HepG2 (cell line): Measurements from ENCODE around the gene SPAG7. TPM values are rescaled to one million over a fixed set of nuclear protein-coding genes. Genes with fewer than 3 reads are reported as not detected.

Experiments
- CEBPB ChIP-seq: IDR thresholded peaks from 2 replicates; pipeline ENCODE4 v1.6.1; 2011; ENCODE audit warnings: low read depth, low read length, improper control_type of control experiment, borderline replicate concordance
- CEBPG ChIP-seq: IDR thresholded peaks from 2 replicates; pipeline ENCODE4 v1.6.1; 2016
- FOXJ3 ChIP-seq: sonication (generic); formaldehyde crosslinking; IDR thresholded peaks from 2 replicates; pipeline ENCODE4 v1.4.0; 2020; ENCODE audit warnings: missing genetic modification reagents, mild to moderate bottlenecking, borderline replicate concordance
- GPN1 ChIP-seq: sonication (generic); formaldehyde crosslinking; IDR thresholded peaks from 2 replicates; pipeline ENCODE4 v1.5.1; 2020; ENCODE audit warnings: missing genetic modification reagents, borderline replicate concordance
- MTA3 ChIP-seq: sonication (generic); formaldehyde crosslinking; IDR thresholded peaks from 2 replicates; pipeline ENCODE4 v1.4.0; 2020; ENCODE audit warnings: missing genetic modification reagents
- POLR2G ChIP-seq: fragments of 200-400 bp; formaldehyde crosslinking; IDR thresholded peaks from 2 replicates; pipeline ENCODE4 v1.6.1; 2018; ENCODE audit warnings: mild to moderate bottlenecking, low read depth, low read length, moderate library complexity
- RFX3 ChIP-seq: IDR thresholded peaks from 2 replicates; pipeline ENCODE4 v1.6.1; 2016; ENCODE audit warnings: missing biosample characterization, missing genetic modification reagents
- ZFX ChIP-seq: sonication (generic); formaldehyde crosslinking; IDR thresholded peaks from 2 replicates; pipeline ENCODE4 v1.4.0; 2020; ENCODE audit warnings: mild to moderate bottlenecking, low read depth, missing genetic modification reagents, moderate library complexity
- ZIK1 ChIP-seq: sonication (generic); formaldehyde crosslinking; IDR thresholded peaks from 2 replicates; pipeline ENCODE4 v1.5.0; 2020; ENCODE audit warnings: mild to moderate bottlenecking, low read depth, missing genetic modification reagents, borderline replicate concordance
- ZNF10 ChIP-seq: sonication (generic); formaldehyde crosslinking; IDR thresholded peaks from 2 replicates; pipeline ENCODE4 v1.4.0; 2020; ENCODE audit warnings: mild to moderate bottlenecking, low read depth, missing genetic modification reagents, borderline replicate concordance
- ZNF432 ChIP-seq: sonication (generic); formaldehyde crosslinking; IDR thresholded peaks from 2 replicates; pipeline ENCODE4 v1.5.0; 2020; ENCODE audit warnings: missing genetic modification reagents, mild to moderate bottlenecking, borderline replicate concordance
- ZNF607 ChIP-seq: sonication (generic); formaldehyde crosslinking; IDR thresholded peaks from 2 replicates; pipeline ENCODE4 v1.5.1; 2020; ENCODE audit warnings: missing genetic modification reagents, mild to moderate bottlenecking, borderline replicate concordance
- polyA plus RNA-seq, 8 experiments: library from polyadenylated mRNA; depleted of rRNA in 3 of 8; stranded (reverse) in 7 of 8; unstranded in 1 of 8; fragments of >200 nt; fragmentation: Illumina TruSeq in 4 of 8; extraction: Trizol in 4 of 8; gene quantifications; 2 replicates each; pipeline versions ENCODE4 v1.2.1 to v1.2.3, GENCODE V29; 2011 to 2016; ENCODE audit warnings: low read depth in 4 of 8, missing spikeins in 1 of 8, mixed read lengths in 1 of 8; ENCODE audit not compliant: insufficient read depth in 1 of 8
- total RNA-seq, 5 experiments: library from RNA; depleted of rRNA; stranded (reverse); fragments of >200 nt; fragmentation: Illumina TruSeq; extraction: Trizol; gene quantifications; 2 replicates each; pipeline ENCODE4 v1.2.3, GENCODE V29; 2016; ENCODE audit warnings: low read depth in 1 of 5
- TF ChIP-seq, protein P1 (sequence below): sonication (generic); formaldehyde crosslinking; IDR thresholded peaks from 2 replicates; pipeline ENCODE4 v1.5.0; 2020; ENCODE audit warnings: mild to moderate bottlenecking, missing genetic modification reagents
- TF ChIP-seq, protein P2 (sequence below): sonication (generic); formaldehyde crosslinking; IDR thresholded peaks from 2 replicates; pipeline ENCODE4 v1.8.1; 2023; ENCODE audit warnings: mild to moderate bottlenecking, missing genetic modification reagents
- TF ChIP-seq, protein P3 (sequence below): sonication (generic); formaldehyde crosslinking; IDR thresholded peaks from 2 replicates; pipeline ENCODE4 v1.5.0; 2020; ENCODE audit warnings: mild to moderate bottlenecking, missing genetic modification reagents, moderate library complexity
- TF ChIP-seq, protein P4 (sequence below): sonication (generic); formaldehyde crosslinking; conservative IDR thresholded peaks from 2 replicates; pipeline ENCODE4 v1.8.0; 2022; ENCODE audit warnings: low read depth, missing genetic modification reagents
- TF ChIP-seq, protein P5 (sequence below): sonication (generic); formaldehyde crosslinking; IDR thresholded peaks from 2 replicates; pipeline ENCODE4 v1.4.0; 2020; ENCODE audit warnings: mild to moderate bottlenecking, missing genetic modification reagents
- TF ChIP-seq, protein P6 (sequence below), 2 experiments: fragments of 450-650 bp in 1 of 2; sonication (generic) in 1 of 2; formaldehyde crosslinking; IDR thresholded peaks; 2 replicates each; pipeline versions ENCODE4 v1.5.0 to v1.8.0; 2020 to 2022; ENCODE audit warnings: mild to moderate bottlenecking in 1 of 2, missing genetic modification reagents in 1 of 2

Gene SPAG7
- total and polyA plus RNA-seq, 2 of the 13 experiments (the other 11 are each of a cell fraction or from before 2014, with no cell fraction given) = 51.0 to 59.0 TPM

DNA sequence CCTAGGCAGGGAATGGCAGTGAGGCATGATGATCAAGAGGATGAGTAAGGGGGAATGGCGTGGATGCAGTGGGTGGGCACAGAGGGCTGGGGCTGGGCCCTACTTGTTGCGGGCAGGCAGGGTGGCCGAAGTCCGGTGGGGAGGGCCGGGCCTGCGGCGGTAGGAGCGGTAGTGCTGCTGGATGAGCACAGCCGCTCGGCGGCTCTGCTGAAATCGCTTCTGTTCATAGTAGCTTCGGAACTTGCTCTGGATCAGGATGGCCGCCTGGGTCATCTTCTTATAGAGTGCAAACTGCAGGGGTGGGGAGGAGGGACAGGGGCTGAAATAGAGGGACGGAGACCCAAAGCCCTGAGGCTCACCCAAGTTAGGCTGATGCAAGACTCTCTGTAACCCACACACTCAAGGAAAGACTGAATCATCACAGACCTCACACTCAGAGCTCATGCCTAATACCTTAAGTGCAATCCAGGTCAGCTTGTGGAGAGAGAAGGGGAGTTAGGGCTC lies 1.5 kb upstream of the SPAG7 start (continued):
- TF ChIP-seq, protein P1, sequence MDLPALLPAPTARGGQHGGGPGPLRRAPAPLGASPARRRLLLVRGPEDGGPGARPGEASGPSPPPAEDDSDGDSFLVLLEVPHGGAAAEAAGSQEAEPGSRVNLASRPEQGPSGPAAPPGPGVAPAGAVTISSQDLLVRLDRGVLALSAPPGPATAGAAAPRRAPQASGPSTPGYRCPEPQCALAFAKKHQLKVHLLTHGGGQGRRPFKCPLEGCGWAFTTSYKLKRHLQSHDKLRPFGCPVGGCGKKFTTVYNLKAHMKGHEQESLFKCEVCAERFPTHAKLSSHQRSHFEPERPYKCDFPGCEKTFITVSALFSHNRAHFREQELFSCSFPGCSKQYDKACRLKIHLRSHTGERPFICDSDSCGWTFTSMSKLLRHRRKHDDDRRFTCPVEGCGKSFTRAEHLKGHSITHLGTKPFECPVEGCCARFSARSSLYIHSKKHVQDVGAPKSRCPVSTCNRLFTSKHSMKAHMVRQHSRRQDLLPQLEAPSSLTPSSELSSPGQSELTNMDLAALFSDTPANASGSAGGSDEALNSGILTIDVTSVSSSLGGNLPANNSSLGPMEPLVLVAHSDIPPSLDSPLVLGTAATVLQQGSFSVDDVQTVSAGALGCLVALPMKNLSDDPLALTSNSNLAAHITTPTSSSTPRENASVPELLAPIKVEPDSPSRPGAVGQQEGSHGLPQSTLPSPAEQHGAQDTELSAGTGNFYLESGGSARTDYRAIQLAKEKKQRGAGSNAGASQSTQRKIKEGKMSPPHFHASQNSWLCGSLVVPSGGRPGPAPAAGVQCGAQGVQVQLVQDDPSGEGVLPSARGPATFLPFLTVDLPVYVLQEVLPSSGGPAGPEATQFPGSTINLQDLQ = no peak
- TF ChIP-seq FOXJ3 (CRISPR knock-in tag) (no peak), GPN1 (CRISPR knock-in tag) (no peak), ZNF432 (CRISPR knock-in tag) (no peak), ZNF10 (CRISPR knock-in tag) (no peak), ZIK1 (CRISPR knock-in tag) (peak; percentile 62; the same call in 1 of the 2 replicates), MTA3 (no peak), ZNF607 (CRISPR knock-in tag) (no peak), CEBPG (peak; percentile 54; the same call in 1 of the 2 replicates), CEBPB (peak; percentile 7; the same call in 1 of the 2 replicates), ZFX (CRISPR knock-in tag) (peak; percentile 40; the same call in 1 of the 2 replicates), RFX3 (CRISPR knock-in tag) (no peak), POLR2G (peak; percentile 37; the same call in 1 of the 2 replicates)
- TF ChIP-seq, protein P2, sequence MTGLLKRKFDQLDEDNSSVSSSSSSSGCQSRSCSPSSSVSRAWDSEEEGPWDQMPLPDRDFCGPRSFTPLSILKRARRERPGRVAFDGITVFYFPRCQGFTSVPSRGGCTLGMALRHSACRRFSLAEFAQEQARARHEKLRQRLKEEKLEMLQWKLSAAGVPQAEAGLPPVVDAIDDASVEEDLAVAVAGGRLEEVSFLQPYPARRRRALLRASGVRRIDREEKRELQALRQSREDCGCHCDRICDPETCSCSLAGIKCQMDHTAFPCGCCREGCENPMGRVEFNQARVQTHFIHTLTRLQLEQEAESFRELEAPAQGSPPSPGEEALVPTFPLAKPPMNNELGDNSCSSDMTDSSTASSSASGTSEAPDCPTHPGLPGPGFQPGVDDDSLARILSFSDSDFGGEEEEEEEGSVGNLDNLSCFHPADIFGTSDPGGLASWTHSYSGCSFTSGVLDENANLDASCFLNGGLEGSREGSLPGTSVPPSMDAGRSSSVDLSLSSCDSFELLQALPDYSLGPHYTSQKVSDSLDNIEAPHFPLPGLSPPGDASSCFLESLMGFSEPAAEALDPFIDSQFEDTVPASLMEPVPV (CRISPR knock-in tag) = no peak
- TF ChIP-seq, protein P3, sequence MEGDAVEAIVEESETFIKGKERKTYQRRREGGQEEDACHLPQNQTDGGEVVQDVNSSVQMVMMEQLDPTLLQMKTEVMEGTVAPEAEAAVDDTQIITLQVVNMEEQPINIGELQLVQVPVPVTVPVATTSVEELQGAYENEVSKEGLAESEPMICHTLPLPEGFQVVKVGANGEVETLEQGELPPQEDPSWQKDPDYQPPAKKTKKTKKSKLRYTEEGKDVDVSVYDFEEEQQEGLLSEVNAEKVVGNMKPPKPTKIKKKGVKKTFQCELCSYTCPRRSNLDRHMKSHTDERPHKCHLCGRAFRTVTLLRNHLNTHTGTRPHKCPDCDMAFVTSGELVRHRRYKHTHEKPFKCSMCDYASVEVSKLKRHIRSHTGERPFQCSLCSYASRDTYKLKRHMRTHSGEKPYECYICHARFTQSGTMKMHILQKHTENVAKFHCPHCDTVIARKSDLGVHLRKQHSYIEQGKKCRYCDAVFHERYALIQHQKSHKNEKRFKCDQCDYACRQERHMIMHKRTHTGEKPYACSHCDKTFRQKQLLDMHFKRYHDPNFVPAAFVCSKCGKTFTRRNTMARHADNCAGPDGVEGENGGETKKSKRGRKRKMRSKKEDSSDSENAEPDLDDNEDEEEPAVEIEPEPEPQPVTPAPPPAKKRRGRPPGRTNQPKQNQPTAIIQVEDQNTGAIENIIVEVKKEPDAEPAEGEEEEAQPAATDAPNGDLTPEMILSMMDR (CRISPR knock-in tag) = no peak
- TF ChIP-seq, protein P4, sequence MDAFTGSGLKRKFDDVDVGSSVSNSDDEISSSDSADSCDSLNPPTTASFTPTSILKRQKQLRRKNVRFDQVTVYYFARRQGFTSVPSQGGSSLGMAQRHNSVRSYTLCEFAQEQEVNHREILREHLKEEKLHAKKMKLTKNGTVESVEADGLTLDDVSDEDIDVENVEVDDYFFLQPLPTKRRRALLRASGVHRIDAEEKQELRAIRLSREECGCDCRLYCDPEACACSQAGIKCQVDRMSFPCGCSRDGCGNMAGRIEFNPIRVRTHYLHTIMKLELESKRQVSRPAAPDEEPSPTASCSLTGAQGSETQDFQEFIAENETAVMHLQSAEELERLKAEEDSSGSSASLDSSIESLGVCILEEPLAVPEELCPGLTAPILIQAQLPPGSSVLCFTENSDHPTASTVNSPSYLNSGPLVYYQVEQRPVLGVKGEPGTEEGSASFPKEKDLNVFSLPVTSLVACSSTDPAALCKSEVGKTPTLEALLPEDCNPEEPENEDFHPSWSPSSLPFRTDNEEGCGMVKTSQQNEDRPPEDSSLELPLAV = no peak
- TF ChIP-seq, protein P5, sequence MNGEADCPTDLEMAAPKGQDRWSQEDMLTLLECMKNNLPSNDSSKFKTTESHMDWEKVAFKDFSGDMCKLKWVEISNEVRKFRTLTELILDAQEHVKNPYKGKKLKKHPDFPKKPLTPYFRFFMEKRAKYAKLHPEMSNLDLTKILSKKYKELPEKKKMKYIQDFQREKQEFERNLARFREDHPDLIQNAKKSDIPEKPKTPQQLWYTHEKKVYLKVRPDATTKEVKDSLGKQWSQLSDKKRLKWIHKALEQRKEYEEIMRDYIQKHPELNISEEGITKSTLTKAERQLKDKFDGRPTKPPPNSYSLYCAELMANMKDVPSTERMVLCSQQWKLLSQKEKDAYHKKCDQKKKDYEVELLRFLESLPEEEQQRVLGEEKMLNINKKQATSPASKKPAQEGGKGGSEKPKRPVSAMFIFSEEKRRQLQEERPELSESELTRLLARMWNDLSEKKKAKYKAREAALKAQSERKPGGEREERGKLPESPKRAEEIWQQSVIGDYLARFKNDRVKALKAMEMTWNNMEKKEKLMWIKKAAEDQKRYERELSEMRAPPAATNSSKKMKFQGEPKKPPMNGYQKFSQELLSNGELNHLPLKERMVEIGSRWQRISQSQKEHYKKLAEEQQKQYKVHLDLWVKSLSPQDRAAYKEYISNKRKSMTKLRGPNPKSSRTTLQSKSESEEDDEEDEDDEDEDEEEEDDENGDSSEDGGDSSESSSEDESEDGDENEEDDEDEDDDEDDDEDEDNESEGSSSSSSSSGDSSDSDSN = peak; percentile 57; the same call in 1 of the 2 replicates
- TF ChIP-seq, protein P6, sequence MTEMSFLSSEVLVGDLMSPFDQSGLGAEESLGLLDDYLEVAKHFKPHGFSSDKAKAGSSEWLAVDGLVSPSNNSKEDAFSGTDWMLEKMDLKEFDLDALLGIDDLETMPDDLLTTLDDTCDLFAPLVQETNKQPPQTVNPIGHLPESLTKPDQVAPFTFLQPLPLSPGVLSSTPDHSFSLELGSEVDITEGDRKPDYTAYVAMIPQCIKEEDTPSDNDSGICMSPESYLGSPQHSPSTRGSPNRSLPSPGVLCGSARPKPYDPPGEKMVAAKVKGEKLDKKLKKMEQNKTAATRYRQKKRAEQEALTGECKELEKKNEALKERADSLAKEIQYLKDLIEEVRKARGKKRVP (CRISPR knock-in tag; IDR thresholded peaks at IDR 0.05) = peak in 1 of 2 experiments; percentile 90; a peak in 2 of 4 replicates
